Left lung (tissue), 10 donors: ENCODE data around the gene CCDC78. TPM values are rescaled to one million over a fixed set of nuclear protein-coding genes. Genes with fewer than 3 reads are reported as not detected.

Experiments
- ATAC-seq: fragments of 200-7000 bp; cut with Tn5 transposase; one replicate; pipeline ENCODE4 v1.9.1; 2020; ENCODE audit warnings: moderate library complexity
- DNase-seq, 4 donors: peaks; one replicate each; pipeline ENCODE4 v3.0.0-alpha.2; 2013 to 2020
- H3K27ac ChIP-seq, 2 donors: fragments of 200-600 bp; sonication (generic) in 1 of 2; one replicate each; pipeline versions ENCODE4 v1.5.0 to v1.8.0; 2020 to 2021
- H3K27me3 ChIP-seq, 2 donors: fragments of 200-600 bp; sonication (generic) in 1 of 2; one replicate each; pipeline versions ENCODE4 v1.5.0 to v1.8.0; 2020 to 2021
- H3K36me3 ChIP-seq, 2 donors: fragments of 200-600 bp; sonication (generic) in 1 of 2; one replicate each; pipeline versions ENCODE4 v1.5.0 to v1.8.0; 2020 to 2021
- H3K4me1 ChIP-seq, 2 donors: fragments of 200-600 bp; one replicate each; pipeline ENCODE4 v1.8.0; 2021
- H3K4me3 ChIP-seq, 2 donors: fragments of 200-600 bp; sonication (generic) in 1 of 2; one replicate each; pipeline versions ENCODE4 v1.5.0 to v1.8.0; 2020 to 2021; ENCODE audit warnings: mild to moderate bottlenecking in 1 of 2
- H3K9me3 ChIP-seq, 2 donors: fragments of 200-600 bp; sonication (generic) in 1 of 2; one replicate each; pipeline versions ENCODE4 v1.5.0 to v1.8.0; 2020 to 2021
- CTCF ChIP-seq, 2 donors: fragments of 200-600 bp; sonication (generic) in 1 of 2; IDR thresholded peaks; one replicate each; pipeline versions ENCODE4 v1.5.0 to v1.8.0; 2021; ENCODE audit warnings: antibody characterized with exemption in 2 of 2
- intact Hi-C, 2 donors: fragments of 100-400 bp; cut with DNase I; formaldehyde crosslinking; loops; one replicate each; pipeline versions ENCODE4 v1.11.2 to v1.14.2; 2022
- polyA plus RNA-seq, 6 donors: library from polyadenylated mRNA; unstranded; fragments of 120-200 nt; gene quantifications; one replicate each; pipeline ENCODE4 v1.2.1, GENCODE V29; 2013; ENCODE audit not compliant: insufficient read length in 6 of 6
- total RNA-seq, 2 donors: library from RNA; stranded (reverse); fragmentation: NEBNext Ultra II Directional; extraction: Animal tissue kit (Norgen Biotek cat#: 25700); gene quantifications; one replicate each; pipeline ENCODE4 v1.2.1, GENCODE V29; 2021
- donor health status: DM: no; HTN: yes; CAD: no.
- donor health status: DM: no; HTN: no; CAD: no.

The CCDC78 gene
- total and polyA plus RNA-seq, 8 donors: 0.96 to 13.7 (median 8.6) TPM

GRCh38 chr16:764184-764750 lies 38.0 kb upstream of the CCDC78 start:
- no peaks in the 10 kb centered on the region for H3K4me1 ChIP-seq
- TF ChIP-seq CTCF (IDR thresholded peaks at IDR 0.05): no peak
- intact Hi-C loops: no loop called here
- H3K27ac ChIP-seq: no peak overlapping the region
- H3K36me3 ChIP-seq: no peaks in the 10 kb centered on the region
- H3K9me3 ChIP-seq: no peaks in the 10 kb centered on the region
- no peak for ATAC-seq
- no peak for DNase-seq
- no peak overlapping the region for H3K4me3 ChIP-seq
- H3K27me3 ChIP-seq: peaks cover 0 to 39% of the 10 kb centered on the region in 2 donors

GRCh38 chr16:763369-764183 lies 37.3 kb upstream of the CCDC78 start:
- ATAC-seq: no peak
- TF ChIP-seq CTCF (IDR thresholded peaks at IDR 0.05): no peak
- peaks cover 0 to 38% of the 10 kb centered on the region in 2 donors for H3K27me3 ChIP-seq

GRCh38 chr16:762595-763268 lies 36.5 kb upstream of the CCDC78 start:
- no peaks in the 10 kb centered on the region for H3K9me3 ChIP-seq
- H3K27ac ChIP-seq: no peak overlapping the region
- peaks cover 0 to 38% of the 10 kb centered on the region in 2 donors for H3K27me3 ChIP-seq
- no peak for DNase-seq
- no peak overlapping the region for H3K4me3 ChIP-seq
- no peaks in the 10 kb centered on the region for H3K4me1 ChIP-seq
- ATAC-seq: no peak
- intact Hi-C loops: no loop called here
- no peaks in the 10 kb centered on the region for H3K36me3 ChIP-seq
- TF ChIP-seq CTCF (IDR thresholded peaks at IDR 0.05): no peak

More at GRCh38 chr16:763369-764183, 37.3 kb upstream of the CCDC78 start:
- intact Hi-C loops: no loop called here
- DNase-seq: no peak
- no peak overlapping the region for H3K4me3 ChIP-seq
- no peaks in the 10 kb centered on the region for H3K4me1 ChIP-seq
- H3K36me3 ChIP-seq: no peaks in the 10 kb centered on the region
- no peak overlapping the region for H3K27ac ChIP-seq
- H3K9me3 ChIP-seq: no peaks in the 10 kb centered on the region

- Histone ChIP-seq H3K27ac (no peak overlapping the region), H3K36me3 (no peaks in the 10 kb centered on the region), H3K9me3 (no peaks in the 10 kb centered on the region), H3K27me3 (peaks cover 0 to 38% of the 10 kb centered on the region in 2 donors), H3K4me3 (peak overlapping the region; percentile 13 to 20), H3K4me1 (no peaks in the 10 kb centered on the region)
- ATAC-seq (peak; percentile 27), DNase-seq (peak in 2 of 4 donors; percentile 32 to 79)
- intact Hi-C loops: no loop called here
- TF ChIP-seq CTCF (IDR thresholded peaks at IDR 0.05): no peak
These were observed 35.6 kb upstream of the CCDC78 start for GRCh38 chr16:761625-762513.
